Peyer's patch (tissue), 4 donors: Measurements from ENCODE around the gene NARF. TPM values are rescaled to one million over a fixed set of nuclear protein-coding genes. Genes with fewer than 3 reads are reported as not detected.
A peak's percentile ranks its signal among the peaks of the same experiment; 100 is the strongest.

Experiments
- DNase-seq, 3 donors: peaks; one replicate each; pipeline ENCODE4 v3.0.0-alpha.2; 2017 to 2019
- H3K27ac ChIP-seq, 4 donors: fragments of 200-600 bp; sonication (generic); one replicate each; pipeline ENCODE4 v1.5.1; 2016 to 2019
- H3K27me3 ChIP-seq, 2 donors: fragments of 200-600 bp; sonication (generic); one replicate each; pipeline ENCODE4 v1.5.1; 2019
- H3K36me3 ChIP-seq, 3 donors: fragments of 200-600 bp; sonication (generic); one replicate each; pipeline ENCODE4 v1.5.1; 2016 to 2019
- H3K4me1 ChIP-seq, 4 donors: fragments of 200-600 bp; sonication (generic); one replicate each; pipeline ENCODE4 v1.5.1; 2016 to 2019
- H3K4me3 ChIP-seq, 4 donors: fragments of 200-600 bp; sonication (generic); 1 replicate in 3 of 4; 2 replicates in 1 of 4; pipeline ENCODE4 v1.5.1; 2016 to 2019; ENCODE audit warnings: mild to moderate bottlenecking in 1 of 4
- H3K9me3 ChIP-seq, 4 donors: fragments of 200-600 bp; sonication (generic); one replicate each; pipeline ENCODE4 v1.5.1; 2016 to 2019; ENCODE audit warnings: mild to moderate bottlenecking in 1 of 4
- POLR2A ChIP-seq, 2 donors: fragments of 450-650 bp; IDR thresholded peaks; one replicate each; pipeline ENCODE4 v1.5.1; 2017; ENCODE audit warnings: antibody characterized with exemption in 2 of 2, mild to moderate bottlenecking in 2 of 2, moderate library complexity in 2 of 2
- total RNA-seq, 4 donors: library from RNA; depleted of rRNA; stranded (reverse); fragments of >200 nt; gene quantifications; one replicate each; pipeline ENCODE4 v1.1.0, GENCODE V29; 2016
- TF ChIP-seq, protein P1 (sequence below), 6 experiments: fragments of 450-650 bp in 4 of 6; fragments of 200-600 bp in 2 of 6; sonication (generic) in 1 of 6; IDR thresholded peaks; one replicate each; pipeline ENCODE4 v1.5.1; 2017 to 2019; ENCODE audit warnings: antibody characterized with exemption in 6 of 6, mild to moderate bottlenecking in 3 of 6, moderate library complexity in 1 of 6

The NARF gene
- total RNA-seq, 4 donors from 2014 or later = 31.9 to 81.7 (median 52.0) TPM

- H3K4me3 ChIP-seq = no peak overlapping the region
- peaks cover 0 to 48% (median 0%) of the 10 kb centered on the region in 3 donors for H3K36me3 ChIP-seq
- peaks cover 0 to 43% (median 11%) of the 10 kb centered on the region in 4 donors for H3K4me1 ChIP-seq
- no peaks in the 10 kb centered on the region for H3K9me3 ChIP-seq
- H3K27ac ChIP-seq = no peak overlapping the region
- H3K27me3 ChIP-seq = no peaks in the 10 kb centered on the region
- no peak for TF ChIP-seq POLR2A (IDR thresholded peaks at IDR 0.05)
- TF ChIP-seq, protein P1, sequence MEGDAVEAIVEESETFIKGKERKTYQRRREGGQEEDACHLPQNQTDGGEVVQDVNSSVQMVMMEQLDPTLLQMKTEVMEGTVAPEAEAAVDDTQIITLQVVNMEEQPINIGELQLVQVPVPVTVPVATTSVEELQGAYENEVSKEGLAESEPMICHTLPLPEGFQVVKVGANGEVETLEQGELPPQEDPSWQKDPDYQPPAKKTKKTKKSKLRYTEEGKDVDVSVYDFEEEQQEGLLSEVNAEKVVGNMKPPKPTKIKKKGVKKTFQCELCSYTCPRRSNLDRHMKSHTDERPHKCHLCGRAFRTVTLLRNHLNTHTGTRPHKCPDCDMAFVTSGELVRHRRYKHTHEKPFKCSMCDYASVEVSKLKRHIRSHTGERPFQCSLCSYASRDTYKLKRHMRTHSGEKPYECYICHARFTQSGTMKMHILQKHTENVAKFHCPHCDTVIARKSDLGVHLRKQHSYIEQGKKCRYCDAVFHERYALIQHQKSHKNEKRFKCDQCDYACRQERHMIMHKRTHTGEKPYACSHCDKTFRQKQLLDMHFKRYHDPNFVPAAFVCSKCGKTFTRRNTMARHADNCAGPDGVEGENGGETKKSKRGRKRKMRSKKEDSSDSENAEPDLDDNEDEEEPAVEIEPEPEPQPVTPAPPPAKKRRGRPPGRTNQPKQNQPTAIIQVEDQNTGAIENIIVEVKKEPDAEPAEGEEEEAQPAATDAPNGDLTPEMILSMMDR (IDR thresholded peaks at IDR 0.05) = no peak
- DNase-seq = no peak
Measured at GRCh38 chr17:82442643-82443464, 15.7 kb upstream of the NARF start.

DNA sequence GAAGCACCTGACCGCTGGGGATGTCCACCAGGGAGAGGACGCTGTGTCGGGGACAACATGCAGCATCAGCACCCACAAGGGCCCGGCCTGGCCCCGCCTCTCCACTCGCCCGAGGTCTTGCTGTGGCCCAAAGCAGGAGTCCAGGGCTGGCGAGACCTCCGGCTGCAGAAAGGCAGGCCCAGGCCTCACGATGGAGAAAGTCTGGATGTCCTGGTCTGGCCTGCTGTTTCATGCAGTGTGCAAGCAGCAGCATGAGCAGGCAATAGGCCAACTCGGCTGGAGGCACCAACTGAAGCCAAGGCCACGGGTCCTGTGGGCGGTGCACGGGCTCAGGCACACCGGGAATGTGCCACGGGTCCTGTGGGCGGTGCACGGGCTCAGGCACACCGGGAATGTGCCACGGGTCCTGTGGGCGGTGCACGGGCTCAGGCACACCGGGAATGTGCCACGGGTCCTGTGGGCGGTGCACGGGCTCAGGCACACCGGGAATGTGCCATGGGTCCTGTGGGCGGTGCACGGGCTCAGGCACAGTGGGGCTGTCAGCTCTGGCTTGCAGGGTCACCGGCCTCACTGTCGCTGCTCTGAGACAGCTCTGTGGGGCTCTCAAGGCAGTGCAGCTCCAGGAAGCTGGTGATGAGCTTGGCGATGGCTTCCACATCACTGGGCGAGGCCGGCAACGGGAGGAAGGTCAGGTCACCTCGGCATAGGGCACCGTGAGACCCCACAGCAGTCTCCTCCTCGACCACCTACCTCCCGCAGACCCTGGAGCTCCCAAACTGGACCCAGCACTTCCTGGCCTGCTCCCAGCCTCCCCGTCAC, 14.9 kb upstream of the NARF start:
- no peak overlapping the region for H3K27ac ChIP-seq
- H3K36me3 ChIP-seq = peaks cover 0 to 48% (median 0%) of the 10 kb centered on the region in 3 donors
- no peak overlapping the region for H3K4me3 ChIP-seq
- TF ChIP-seq, protein P1 (IDR thresholded peaks at IDR 0.05) = no peak
- no peak for TF ChIP-seq POLR2A (IDR thresholded peaks at IDR 0.05)
- H3K27me3 ChIP-seq = no peaks in the 10 kb centered on the region
- H3K4me1 ChIP-seq = peaks cover 0 to 45% (median 11%) of the 10 kb centered on the region in 4 donors
- DNase-seq = no peak
- H3K9me3 ChIP-seq = no peaks in the 10 kb centered on the region

- Histone ChIP-seq H3K9me3 (no peaks in the 10 kb centered on the region), H3K4me1 (peaks cover 0 to 50% (median 15%) of the 10 kb centered on the region in 4 donors), H3K27ac (no peak overlapping the region), H3K36me3 (peaks cover 0 to 48% (median 0%) of the 10 kb centered on the region in 3 donors), H3K4me3 (no peak overlapping the region), H3K27me3 (no peaks in the 10 kb centered on the region)
- TF ChIP-seq POLR2A (IDR thresholded peaks at IDR 0.05) = no peak
- TF ChIP-seq, protein P1 (IDR thresholded peaks at IDR 0.05) = no peak
- DNase-seq = no peak
Measured at GRCh38 chr17:82444284-82444893, 14.2 kb upstream of the NARF start.

- DNase-seq = no peak
- Histone ChIP-seq H3K4me1 (peaks cover 0 to 44% (median 18%) of the 10 kb centered on the region in 4 donors), H3K27me3 (no peaks in the 10 kb centered on the region), H3K36me3 (peaks cover 0 to 48% (median 0%) of the 10 kb centered on the region in 3 donors), H3K4me3 (no peak overlapping the region), H3K9me3 (no peaks in the 10 kb centered on the region), H3K27ac (peak overlapping the region in 1 of 4 donors; percentile 31)
- TF ChIP-seq, protein P1 (IDR thresholded peaks at IDR 0.05) = no peak
- no peak for TF ChIP-seq POLR2A (IDR thresholded peaks at IDR 0.05)
Measured at GRCh38 chr17:82444941-82445521, 13.5 kb upstream of the NARF start.

GRCh38 chr17:82445542-82445941, 13.0 kb upstream of the NARF start:
- Histone ChIP-seq H3K36me3 (peaks cover 0 to 48% (median 0%) of the 10 kb centered on the region in 3 donors), H3K27me3 (no peaks in the 10 kb centered on the region), H3K4me1 (peaks cover 0 to 40% (median 16%) of the 10 kb centered on the region in 4 donors), H3K9me3 (no peaks in the 10 kb centered on the region), H3K4me3 (no peak overlapping the region), H3K27ac (peak overlapping the region in 1 of 4 donors; percentile 31)
- no peak for DNase-seq
- TF ChIP-seq, protein P1 (IDR thresholded peaks at IDR 0.05) = no peak
- TF ChIP-seq POLR2A (IDR thresholded peaks at IDR 0.05) = no peak
